ENCODE measurements around the gene SLC5A3. TPM values are rescaled to one million over a fixed set of nuclear protein-coding genes. Genes with fewer than 3 reads are reported as not detected.

SLC5A3 gene
- polyA plus RNA-seq, 1 donor from 2014 or later, result 18.2 TPM

DNA sequence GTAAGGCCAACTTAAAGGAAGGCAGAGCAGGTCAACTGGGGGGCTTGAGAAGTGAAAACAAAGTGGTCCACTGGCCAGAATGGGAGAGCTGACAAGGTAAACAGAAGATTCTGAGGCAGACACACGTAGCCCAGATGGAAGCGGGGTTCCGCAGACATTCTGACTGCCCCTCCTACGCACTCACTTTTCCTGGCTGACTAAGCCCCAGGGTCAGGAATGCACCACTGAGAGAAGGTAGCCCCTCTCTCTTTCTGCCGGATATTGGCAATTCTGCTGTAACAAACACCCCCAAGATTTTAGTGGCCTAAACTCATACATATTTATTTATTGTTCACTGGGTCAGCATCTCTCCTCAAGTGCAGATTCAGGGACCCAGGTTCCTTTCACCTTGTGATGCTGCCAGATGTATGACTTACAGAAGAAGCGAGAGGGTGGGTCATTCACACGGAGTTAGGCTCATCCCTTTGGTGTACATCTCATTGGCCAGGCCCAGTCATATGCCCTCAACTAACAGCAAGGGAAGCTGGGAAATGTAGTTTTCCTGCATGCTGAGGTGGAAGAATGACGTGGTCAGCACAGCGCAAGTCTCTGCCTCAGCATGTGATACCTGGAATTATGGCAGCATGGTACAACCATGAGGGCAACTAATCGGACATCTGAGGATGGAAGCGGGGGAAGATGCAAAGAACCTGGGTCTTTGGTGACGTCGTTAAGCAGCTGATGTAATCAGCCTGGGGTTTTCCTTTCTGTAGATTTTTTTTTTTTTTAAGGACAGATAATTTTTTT lies 43.4 kb upstream of the SLC5A3 start:
- no peak overlapping the region for H3K4me3 ChIP-seq (ENCODE audit: low read length)
- no peak overlapping the region for H2AFZ ChIP-seq (ENCODE audit: low read depth, low read length)
- H3K36me3 ChIP-seq (ENCODE audit: insufficient read depth, low read length), result no peaks in the 10 kb centered on the region

GRCh38 chr21:34031835-34032370 lies 41.5 kb upstream of the SLC5A3 start:
- H4K20me1 ChIP-seq (ENCODE audit: insufficient read depth), result no peaks in the 10 kb centered on the region
- no peaks in the 10 kb centered on the region for H3K27me3 ChIP-seq (ENCODE audit: insufficient read depth, low read depth, low read length)
- H3K4me2 ChIP-seq (ENCODE audit: low read length), result no peak overlapping the region
- H3K79me2 ChIP-seq (replicated peaks; ENCODE audit: insufficient read depth, low read length), result no peaks in the 10 kb centered on the region
- TF ChIP-seq, protein P1, sequence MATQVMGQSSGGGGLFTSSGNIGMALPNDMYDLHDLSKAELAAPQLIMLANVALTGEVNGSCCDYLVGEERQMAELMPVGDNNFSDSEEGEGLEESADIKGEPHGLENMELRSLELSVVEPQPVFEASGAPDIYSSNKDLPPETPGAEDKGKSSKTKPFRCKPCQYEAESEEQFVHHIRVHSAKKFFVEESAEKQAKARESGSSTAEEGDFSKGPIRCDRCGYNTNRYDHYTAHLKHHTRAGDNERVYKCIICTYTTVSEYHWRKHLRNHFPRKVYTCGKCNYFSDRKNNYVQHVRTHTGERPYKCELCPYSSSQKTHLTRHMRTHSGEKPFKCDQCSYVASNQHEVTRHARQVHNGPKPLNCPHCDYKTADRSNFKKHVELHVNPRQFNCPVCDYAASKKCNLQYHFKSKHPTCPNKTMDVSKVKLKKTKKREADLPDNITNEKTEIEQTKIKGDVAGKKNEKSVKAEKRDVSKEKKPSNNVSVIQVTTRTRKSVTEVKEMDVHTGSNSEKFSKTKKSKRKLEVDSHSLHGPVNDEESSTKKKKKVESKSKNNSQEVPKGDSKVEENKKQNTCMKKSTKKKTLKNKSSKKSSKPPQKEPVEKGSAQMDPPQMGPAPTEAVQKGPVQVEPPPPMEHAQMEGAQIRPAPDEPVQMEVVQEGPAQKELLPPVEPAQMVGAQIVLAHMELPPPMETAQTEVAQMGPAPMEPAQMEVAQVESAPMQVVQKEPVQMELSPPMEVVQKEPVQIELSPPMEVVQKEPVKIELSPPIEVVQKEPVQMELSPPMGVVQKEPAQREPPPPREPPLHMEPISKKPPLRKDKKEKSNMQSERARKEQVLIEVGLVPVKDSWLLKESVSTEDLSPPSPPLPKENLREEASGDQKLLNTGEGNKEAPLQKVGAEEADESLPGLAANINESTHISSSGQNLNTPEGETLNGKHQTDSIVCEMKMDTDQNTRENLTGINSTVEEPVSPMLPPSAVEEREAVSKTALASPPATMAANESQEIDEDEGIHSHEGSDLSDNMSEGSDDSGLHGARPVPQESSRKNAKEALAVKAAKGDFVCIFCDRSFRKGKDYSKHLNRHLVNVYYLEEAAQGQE (IDR thresholded peaks at IDR 0.05; ENCODE audit: borderline replicate concordance), result no peak
- no peak for TF ChIP-seq TAF1 (IDR thresholded peaks at IDR 0.05; ENCODE audit: low read depth)
- TF ChIP-seq SMC3 (conservative IDR thresholded peaks at IDR 0.05; ENCODE audit: poor library complexity), result no peak
- TF ChIP-seq POLR2AphosphoS5 (IDR thresholded peaks at IDR 0.05), result no peak
- TF ChIP-seq, protein P2, sequence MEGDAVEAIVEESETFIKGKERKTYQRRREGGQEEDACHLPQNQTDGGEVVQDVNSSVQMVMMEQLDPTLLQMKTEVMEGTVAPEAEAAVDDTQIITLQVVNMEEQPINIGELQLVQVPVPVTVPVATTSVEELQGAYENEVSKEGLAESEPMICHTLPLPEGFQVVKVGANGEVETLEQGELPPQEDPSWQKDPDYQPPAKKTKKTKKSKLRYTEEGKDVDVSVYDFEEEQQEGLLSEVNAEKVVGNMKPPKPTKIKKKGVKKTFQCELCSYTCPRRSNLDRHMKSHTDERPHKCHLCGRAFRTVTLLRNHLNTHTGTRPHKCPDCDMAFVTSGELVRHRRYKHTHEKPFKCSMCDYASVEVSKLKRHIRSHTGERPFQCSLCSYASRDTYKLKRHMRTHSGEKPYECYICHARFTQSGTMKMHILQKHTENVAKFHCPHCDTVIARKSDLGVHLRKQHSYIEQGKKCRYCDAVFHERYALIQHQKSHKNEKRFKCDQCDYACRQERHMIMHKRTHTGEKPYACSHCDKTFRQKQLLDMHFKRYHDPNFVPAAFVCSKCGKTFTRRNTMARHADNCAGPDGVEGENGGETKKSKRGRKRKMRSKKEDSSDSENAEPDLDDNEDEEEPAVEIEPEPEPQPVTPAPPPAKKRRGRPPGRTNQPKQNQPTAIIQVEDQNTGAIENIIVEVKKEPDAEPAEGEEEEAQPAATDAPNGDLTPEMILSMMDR (IDR thresholded peaks at IDR 0.05; ENCODE audit: poor library complexity, severe bottlenecking), result no peak
- TF ChIP-seq EP300 (conservative IDR thresholded peaks at IDR 0.05; ENCODE audit: poor library complexity, severe bottlenecking), result no peak
- TF ChIP-seq MXI1 (conservative IDR thresholded peaks at IDR 0.05; ENCODE audit: poor library complexity, severe bottlenecking), result no peak
- no peak for TF ChIP-seq RAD21 (conservative IDR thresholded peaks at IDR 0.05)
- no peak for TF ChIP-seq EZH2 (IDR thresholded peaks at IDR 0.05; ENCODE audit: borderline replicate concordance, insufficient read depth, low read length, poor library complexity, severe bottlenecking)
- H3K27ac ChIP-seq (ENCODE audit: low read length), result no peak overlapping the region
- H3K9me2 ChIP-seq (ENCODE audit: insufficient read depth, low read length), result no peaks in the 10 kb centered on the region
- H3K9ac ChIP-seq (ENCODE audit: low read length), result no peak overlapping the region
- H3K4me3 ChIP-seq (ENCODE audit: low read length), result no peak overlapping the region
- H3K36me3 ChIP-seq (ENCODE audit: insufficient read depth, low read length), result no peaks in the 10 kb centered on the region
- no peak overlapping the region for H2AFZ ChIP-seq (ENCODE audit: low read depth, low read length)
- H3F3A ChIP-seq (ENCODE audit: insufficient read depth, low read length, poor library complexity, severe bottlenecking), result no peaks in the 10 kb centered on the region
- H3K9me3 ChIP-seq (ENCODE audit: low read length), result no peaks in the 10 kb centered on the region

More for the DNA sequence above, 43.4 kb upstream of the SLC5A3 start:
- Histone ChIP-seq H3K27ac (ENCODE audit: low read length) (no peak overlapping the region), H3K27me3 (ENCODE audit: insufficient read depth, low read depth, low read length) (no peaks in the 10 kb centered on the region), H3K9me2 (ENCODE audit: insufficient read depth, low read length) (no peaks in the 10 kb centered on the region), H3K9me3 (ENCODE audit: low read length) (no peaks in the 10 kb centered on the region), H3K79me2 (replicated peaks; ENCODE audit: insufficient read depth, low read length) (no peaks in the 10 kb centered on the region), H3K4me2 (ENCODE audit: low read length) (no peak overlapping the region), H3K9ac (ENCODE audit: low read length) (no peak overlapping the region), H3F3A (ENCODE audit: insufficient read depth, low read length, poor library complexity, severe bottlenecking) (no peaks in the 10 kb centered on the region), H4K20me1 (ENCODE audit: insufficient read depth) (no peaks in the 10 kb centered on the region)
- TF ChIP-seq POLR2AphosphoS5 (IDR thresholded peaks at IDR 0.05) (no peak), MXI1 (conservative IDR thresholded peaks at IDR 0.05; ENCODE audit: poor library complexity, severe bottlenecking) (no peak), SMC3 (conservative IDR thresholded peaks at IDR 0.05; ENCODE audit: poor library complexity) (no peak), RAD21 (conservative IDR thresholded peaks at IDR 0.05) (no peak), EZH2 (IDR thresholded peaks at IDR 0.05; ENCODE audit: borderline replicate concordance, insufficient read depth, low read length, poor library complexity, severe bottlenecking) (no peak), EP300 (conservative IDR thresholded peaks at IDR 0.05; ENCODE audit: poor library complexity, severe bottlenecking) (no peak), TAF1 (IDR thresholded peaks at IDR 0.05; ENCODE audit: low read depth) (no peak)
- TF ChIP-seq, protein P2 (IDR thresholded peaks at IDR 0.05; ENCODE audit: poor library complexity, severe bottlenecking), result no peak
- TF ChIP-seq, protein P1 (IDR thresholded peaks at IDR 0.05; ENCODE audit: borderline replicate concordance), result no peak

Measured in neural cell (in vitro differentiated cells).